ENCODE measurements around the gene SPAG9. TPM values are rescaled to one million over a fixed set of nuclear protein-coding genes. Genes with fewer than 3 reads are reported as not detected.

Gene SPAG9
- total RNA-seq, 1 experiment from 2014 or later = 54.3 TPM

GRCh38 chr17:51155416-51155815, 34.7 kb upstream of the SPAG9 start:
- H3K9me3 Mint-ChIP-seq = no peaks in the 10 kb centered on the region
- no peak overlapping the region for H3K27ac Mint-ChIP-seq
- peaks cover 18 to 47% (median 35%) of the 10 kb centered on the region in 3 experiments for H3K36me3 Mint-ChIP-seq (ENCODE audit: insufficient read depth in 1 of 3, low read depth in 3 of 3)
- no peak overlapping the region for H2BK15ac ChIP-seq (ENCODE audit: low read depth, low read length)
- H2AK5ac ChIP-seq (ENCODE audit: insufficient read length, low read length) = no peak overlapping the region
- no peak overlapping the region for H4K8ac ChIP-seq (replicated peaks; ENCODE audit: insufficient read length, low read depth, low read length)
- no peak overlapping the region for H3K9ac ChIP-seq (ENCODE audit: extremely low read depth, insufficient read length, low read length)
- H2AFZ ChIP-seq (ENCODE audit: low read length) = no peak overlapping the region
- no peak for TF ChIP-seq CTCF (conservative IDR thresholded peaks at IDR 0.05)
- no peak overlapping the region for H4K5ac ChIP-seq (ENCODE audit: insufficient read length, low read depth, low read length)
- no peak overlapping the region for H3K18ac ChIP-seq (ENCODE audit: insufficient read length, low read depth, low read length)
- no peak overlapping the region for H3K23ac ChIP-seq (ENCODE audit: insufficient read length, low read depth, low read length)
- no peak overlapping the region for H2BK120ac ChIP-seq (ENCODE audit: low read depth, low read length, poor library complexity, severe bottlenecking)
- no peak overlapping the region for H2BK12ac ChIP-seq (ENCODE audit: insufficient read length, low read depth, low read length)
- no peak overlapping the region for H3K4ac ChIP-seq (ENCODE audit: low read depth, low read length)
- no peaks in the 10 kb centered on the region for H3K4me1 ChIP-seq (ENCODE audit: insufficient read depth, low read length)
- H3K27me3 ChIP-seq (ENCODE audit: insufficient read depth, low read length) = no peaks in the 10 kb centered on the region
- no peak overlapping the region; a peak in 1 of 5 replicates for H3K4me3 Mint-ChIP-seq
- H3K56ac ChIP-seq (ENCODE audit: insufficient read length, low read depth, low read length) = no peak overlapping the region
- H2BK5ac ChIP-seq (ENCODE audit: insufficient read length, low read length) = no peak overlapping the region
- no peak overlapping the region for H4K91ac ChIP-seq (ENCODE audit: insufficient read length, low read depth, low read length)
- H3K79me1 ChIP-seq (ENCODE audit: insufficient read depth, low read depth, low read length, poor library complexity, severe bottlenecking) = no peaks in the 10 kb centered on the region
- no peak overlapping the region for H3K4me2 ChIP-seq (ENCODE audit: insufficient read depth, insufficient read length, low read length)
- no peaks in the 10 kb centered on the region for H3K9me3 ChIP-seq (ENCODE audit: control insufficient read depth, low read depth, low read length)
- H3K79me2 ChIP-seq (ENCODE audit: insufficient read depth, low read length) = peaks cover 19% of the 10 kb centered on the region
- H2BK20ac ChIP-seq (ENCODE audit: low read depth, low read length, poor library complexity, severe bottlenecking) = no peak overlapping the region
- H3T11ph ChIP-seq (ENCODE audit: low read length) = no peak overlapping the region
- no CpG with 5 or more reads among the region's 8 CpGs for WGBS (ENCODE audit: extremely low coverage, insufficient read length, low lambda C conversion rate)
- no peaks in the 10 kb centered on the region; a peak in 1 of 4 replicates for H3K4me1 Mint-ChIP-seq
- H3K27me3 Mint-ChIP-seq (ENCODE audit: low read depth) = no peaks in the 10 kb centered on the region
- H3K14ac ChIP-seq (ENCODE audit: insufficient read depth, low read length) = no peak overlapping the region
- DNase-seq = no peak
- H4K20me1 ChIP-seq (ENCODE audit: control insufficient read depth, insufficient read depth, insufficient read length) = no peaks in the 10 kb centered on the region
- no peak overlapping the region for H3K27ac ChIP-seq (ENCODE audit: insufficient read length, low read depth, low read length)
- peaks cover 4% of the 10 kb centered on the region for H3K23me2 ChIP-seq (ENCODE audit: insufficient read length, low read depth, low read length, poor library complexity, severe bottlenecking)

Data from H9 (cell line).